ENCODE measurements around the gene ANKRD17.
A peak's percentile ranks its signal among the peaks of the same experiment; 100 is the strongest.

The ANKRD17 gene

DNA sequence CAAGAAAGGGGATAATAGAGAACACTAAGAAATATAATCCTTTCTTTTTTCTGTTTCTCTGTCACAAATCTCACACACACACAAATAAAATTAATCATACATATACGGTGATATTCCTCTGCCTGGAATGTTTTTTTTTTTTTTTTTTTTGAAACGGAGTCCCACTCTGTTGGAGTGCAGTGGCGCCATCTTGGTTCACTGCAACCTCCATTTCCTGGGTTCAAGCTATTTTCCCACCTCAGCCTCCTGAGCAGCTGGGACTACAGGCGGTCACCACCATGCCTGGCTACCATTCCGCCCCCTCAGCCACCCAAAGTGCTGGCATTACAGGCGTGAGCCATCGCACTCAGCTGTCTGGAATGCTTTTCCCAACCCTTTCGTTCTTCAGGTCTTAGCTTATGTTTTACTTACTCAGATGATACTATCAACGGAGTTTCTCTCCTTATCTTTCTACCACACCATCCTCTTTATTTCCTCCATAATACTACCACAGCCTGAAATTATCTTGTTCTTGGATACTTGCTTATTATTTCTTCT is 69.3 kb downstream of the ANKRD17 start:
- Histone ChIP-seq H3K4me1 (ENCODE audit: control insufficient read depth, insufficient read depth, low read length) (peaks cover 19% of the 10 kb centered on the region), H3K36me3 (ENCODE audit: insufficient read depth, low read length) (no peaks in the 10 kb centered on the region), H3K4me2 (ENCODE audit: low read length) (no peak overlapping the region), H3K27me3 (ENCODE audit: control insufficient read depth, insufficient read depth, low read length) (no peaks in the 10 kb centered on the region), H3K9ac (ENCODE audit: low read depth, low read length) (no peak overlapping the region), H3K4me3 (ENCODE audit: low read length) (no peak overlapping the region), H3K9me3 (replicated peaks; ENCODE audit: low read length) (no peaks in the 10 kb centered on the region)

DNA sequence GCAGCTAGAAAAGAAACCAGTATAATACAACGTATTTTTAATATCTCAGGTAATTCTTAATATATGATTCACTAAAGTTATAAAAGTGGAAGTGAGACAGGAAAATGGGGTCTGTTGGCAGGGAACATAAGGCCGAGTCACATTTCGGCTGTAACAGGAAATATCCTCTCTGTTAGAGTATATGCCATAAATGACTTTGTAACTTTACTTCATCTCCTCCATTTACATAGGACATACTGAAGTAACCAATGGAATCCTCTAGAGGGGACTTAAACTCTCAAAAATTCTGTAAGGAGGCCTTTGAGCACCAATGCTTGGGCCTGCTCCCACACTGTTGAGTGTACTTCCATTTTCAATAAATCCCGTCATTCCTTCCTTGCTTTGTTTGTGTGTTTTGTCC is 71.3 kb downstream of the ANKRD17 start:
- no peaks in the 10 kb centered on the region for H3K36me3 ChIP-seq (ENCODE audit: insufficient read depth, low read length)
- no peak overlapping the region for H3K9ac ChIP-seq (ENCODE audit: low read depth, low read length)
- peak overlapping the region; percentile 45 for H3K4me2 ChIP-seq (ENCODE audit: low read length)
- H3K27me3 ChIP-seq (ENCODE audit: control insufficient read depth, insufficient read depth, low read length): no peaks in the 10 kb centered on the region
- H3K9me3 ChIP-seq (replicated peaks; ENCODE audit: low read length): no peaks in the 10 kb centered on the region
- H3K4me1 ChIP-seq (ENCODE audit: control insufficient read depth, insufficient read depth, low read length): peaks cover 15% of the 10 kb centered on the region
- H3K4me3 ChIP-seq (ENCODE audit: low read length): no peak overlapping the region

DNA sequence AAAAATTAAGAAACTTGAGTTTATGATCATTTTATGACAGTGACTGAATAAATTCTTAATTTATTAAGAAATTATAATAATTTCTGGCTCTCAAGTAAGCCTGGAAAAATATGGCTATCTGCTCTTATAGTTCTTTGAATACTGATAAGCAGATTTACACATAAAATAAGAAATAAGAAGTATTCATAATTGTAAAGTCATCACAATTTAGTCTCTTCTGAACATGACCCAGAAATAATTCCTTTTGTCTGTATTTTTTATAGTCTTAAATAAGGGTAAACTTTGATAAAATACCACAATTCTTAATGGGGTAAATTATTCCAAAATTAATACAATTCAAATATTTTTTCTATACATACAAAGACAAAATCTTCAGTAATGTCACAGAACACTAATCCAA is 72.7 kb downstream of the ANKRD17 start:
- no peak overlapping the region for H3K9ac ChIP-seq (ENCODE audit: low read depth, low read length)
- H3K4me3 ChIP-seq (ENCODE audit: low read length): no peak overlapping the region
- H3K4me1 ChIP-seq (ENCODE audit: control insufficient read depth, insufficient read depth, low read length): peaks cover 15% of the 10 kb centered on the region
- H3K27me3 ChIP-seq (ENCODE audit: control insufficient read depth, insufficient read depth, low read length): no peaks in the 10 kb centered on the region
- no peaks in the 10 kb centered on the region for H3K36me3 ChIP-seq (ENCODE audit: insufficient read depth, low read length)
- H3K4me2 ChIP-seq (ENCODE audit: low read length): no peak overlapping the region
- no peaks in the 10 kb centered on the region for H3K9me3 ChIP-seq (replicated peaks; ENCODE audit: low read length)

DNA sequence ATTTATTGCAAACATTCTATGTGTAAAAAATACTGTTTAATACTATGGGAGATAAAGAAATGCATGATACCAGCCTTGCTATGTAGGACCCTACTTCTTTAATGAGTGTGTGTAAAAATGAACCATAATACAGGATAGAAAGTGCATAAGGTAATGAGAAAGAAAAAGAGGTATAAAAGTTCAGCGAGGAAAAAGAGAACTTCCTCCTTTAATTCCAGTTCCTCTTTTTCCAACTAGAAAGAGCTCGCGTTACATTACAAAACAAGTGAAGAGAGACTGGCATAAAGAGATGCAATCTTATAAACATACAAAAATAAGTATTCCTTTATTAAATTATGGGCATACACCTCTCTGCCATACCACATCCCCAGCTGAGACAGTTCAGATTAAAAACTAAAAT is 77.4 kb downstream of the ANKRD17 start:
- H3K9me3 ChIP-seq (replicated peaks; ENCODE audit: low read length): no peaks in the 10 kb centered on the region
- peaks cover 9% of the 10 kb centered on the region for H3K36me3 ChIP-seq (ENCODE audit: insufficient read depth, low read length)
- peaks cover 1% of the 10 kb centered on the region for H3K4me1 ChIP-seq (ENCODE audit: control insufficient read depth, insufficient read depth, low read length)
- no peak overlapping the region for H3K4me3 ChIP-seq (ENCODE audit: low read length)
- H3K27me3 ChIP-seq (ENCODE audit: control insufficient read depth, insufficient read depth, low read length): no peaks in the 10 kb centered on the region
- H3K4me2 ChIP-seq (ENCODE audit: low read length): no peak overlapping the region
- H3K9ac ChIP-seq (ENCODE audit: low read depth, low read length): no peak overlapping the region

DNA sequence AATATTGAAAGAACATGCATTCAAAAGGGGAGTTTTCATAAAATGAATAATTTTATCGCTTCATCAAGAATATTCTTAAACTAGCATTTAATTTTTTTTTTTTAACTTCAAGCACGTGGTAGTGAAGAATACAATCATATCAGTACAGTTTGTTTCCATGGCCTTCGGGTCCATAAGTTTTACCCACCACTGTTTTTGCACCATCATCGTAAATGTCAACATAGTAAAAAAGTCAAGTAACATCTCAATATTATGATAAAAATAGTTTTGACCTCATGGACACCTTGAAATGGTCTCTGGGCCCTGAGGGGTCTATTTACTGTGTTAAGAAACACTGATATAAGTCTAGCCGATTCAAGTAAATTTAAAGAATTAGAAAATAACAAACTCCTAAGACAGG is 80.2 kb downstream of the ANKRD17 start:
- peaks cover 26% of the 10 kb centered on the region for H3K36me3 ChIP-seq (ENCODE audit: insufficient read depth, low read length)

DNA sequence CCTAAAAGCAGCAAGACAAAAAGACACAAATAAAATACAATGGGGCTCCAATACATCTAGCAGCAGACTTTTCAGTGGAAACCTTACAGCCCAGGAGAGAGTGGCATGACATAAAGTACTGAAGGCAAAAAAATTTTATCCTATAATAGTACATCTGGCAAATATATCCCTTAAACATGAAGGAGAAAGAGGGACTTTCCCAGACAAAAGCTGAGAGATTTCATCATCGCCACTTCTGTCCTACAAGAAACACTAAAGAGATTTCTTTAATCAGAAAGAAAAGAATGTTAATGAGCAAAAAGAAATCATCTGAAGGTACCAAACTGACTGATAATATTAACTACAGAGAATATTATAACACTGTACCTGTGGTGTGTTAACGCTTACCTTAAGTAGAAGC is 86.4 kb downstream of the ANKRD17 start:
- Histone ChIP-seq H3K36me3 (ENCODE audit: insufficient read depth, low read length) (peaks cover 73% of the 10 kb centered on the region), H3K4me1 (ENCODE audit: control insufficient read depth, insufficient read depth, low read length) (no peaks in the 10 kb centered on the region), H3K9ac (ENCODE audit: low read depth, low read length) (no peak overlapping the region), H3K4me2 (ENCODE audit: low read length) (no peak overlapping the region), H3K4me3 (ENCODE audit: low read length) (no peak overlapping the region), H3K9me3 (replicated peaks; ENCODE audit: low read length) (no peaks in the 10 kb centered on the region), H3K27me3 (ENCODE audit: control insufficient read depth, insufficient read depth, low read length) (no peaks in the 10 kb centered on the region)

More for the DNA sequence above, 80.2 kb downstream of the ANKRD17 start:
- Histone ChIP-seq H3K9me3 (replicated peaks; ENCODE audit: low read length) (no peaks in the 10 kb centered on the region), H3K4me3 (ENCODE audit: low read length) (no peak overlapping the region), H3K9ac (ENCODE audit: low read depth, low read length) (no peak overlapping the region), H3K4me1 (ENCODE audit: control insufficient read depth, insufficient read depth, low read length) (no peaks in the 10 kb centered on the region), H3K27me3 (ENCODE audit: control insufficient read depth, insufficient read depth, low read length) (no peaks in the 10 kb centered on the region), H3K4me2 (ENCODE audit: low read length) (no peak overlapping the region)

DNA sequence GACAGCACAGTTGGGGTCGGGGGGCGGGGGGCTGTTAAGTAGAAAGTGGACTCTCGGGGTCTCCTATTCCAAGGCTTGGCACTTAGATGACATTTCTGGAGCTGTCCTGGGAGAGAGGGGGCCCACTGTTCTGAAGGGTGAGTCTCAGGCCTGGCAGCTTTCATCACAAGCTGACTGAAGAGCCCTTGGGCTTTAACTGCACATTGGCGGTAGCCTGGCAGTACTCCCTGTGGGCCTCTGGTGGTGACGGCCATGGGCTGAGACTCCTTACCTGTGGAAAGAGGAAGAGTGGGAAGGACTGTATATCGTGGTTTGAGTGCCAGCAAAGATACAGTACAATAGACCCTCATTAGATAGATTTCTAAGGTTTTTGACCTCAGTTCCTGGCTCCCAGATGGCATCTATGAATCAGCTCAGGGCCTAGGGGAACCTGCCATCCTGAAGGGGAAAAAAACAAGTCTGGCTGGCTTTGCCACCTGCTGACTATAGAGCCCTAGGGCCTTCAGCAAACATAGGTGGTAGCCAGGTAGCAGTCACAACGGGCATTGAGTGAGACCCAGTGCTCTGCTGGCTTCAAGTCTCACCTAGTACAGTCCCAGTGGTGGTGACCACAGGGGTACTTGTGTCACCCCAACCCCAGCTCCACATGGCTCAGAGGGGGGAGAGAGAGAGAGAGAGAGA is 87.9 kb downstream of the ANKRD17 start:
- no peak overlapping the region for H3K9ac ChIP-seq (ENCODE audit: low read depth, low read length)
- no peak overlapping the region for H3K4me3 ChIP-seq (ENCODE audit: low read length)
- H3K27me3 ChIP-seq (ENCODE audit: control insufficient read depth, insufficient read depth, low read length): no peaks in the 10 kb centered on the region
- H3K36me3 ChIP-seq (ENCODE audit: insufficient read depth, low read length): peaks cover 67% of the 10 kb centered on the region
- no peak overlapping the region for H3K4me2 ChIP-seq (ENCODE audit: low read length)
- no peaks in the 10 kb centered on the region for H3K9me3 ChIP-seq (replicated peaks; ENCODE audit: low read length)
- no peaks in the 10 kb centered on the region for H3K4me1 ChIP-seq (ENCODE audit: control insufficient read depth, insufficient read depth, low read length)

DNA sequence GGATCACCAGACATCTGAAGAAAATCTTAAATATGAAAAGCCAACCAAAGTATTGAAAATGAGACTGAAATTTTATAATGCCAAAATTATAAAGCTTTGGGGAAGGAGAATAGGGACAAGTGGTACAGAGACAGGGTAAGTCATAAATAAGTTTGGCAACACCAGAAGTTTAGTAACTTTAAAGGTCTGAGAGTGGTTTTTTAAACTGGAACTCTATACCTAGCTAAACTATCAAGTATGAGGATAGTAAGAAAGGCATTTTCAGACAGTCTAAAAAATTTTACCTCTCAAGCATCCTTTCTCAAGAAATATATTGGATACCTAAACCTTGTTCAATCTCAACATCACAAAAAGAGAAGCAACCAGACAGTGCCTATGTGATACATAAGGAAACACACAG is 92.4 kb downstream of the ANKRD17 start:
- Histone ChIP-seq H3K4me1 (ENCODE audit: control insufficient read depth, insufficient read depth, low read length) (no peaks in the 10 kb centered on the region), H3K9me3 (replicated peaks; ENCODE audit: low read length) (no peaks in the 10 kb centered on the region), H3K36me3 (ENCODE audit: insufficient read depth, low read length) (peaks cover 59% of the 10 kb centered on the region)

DNA sequence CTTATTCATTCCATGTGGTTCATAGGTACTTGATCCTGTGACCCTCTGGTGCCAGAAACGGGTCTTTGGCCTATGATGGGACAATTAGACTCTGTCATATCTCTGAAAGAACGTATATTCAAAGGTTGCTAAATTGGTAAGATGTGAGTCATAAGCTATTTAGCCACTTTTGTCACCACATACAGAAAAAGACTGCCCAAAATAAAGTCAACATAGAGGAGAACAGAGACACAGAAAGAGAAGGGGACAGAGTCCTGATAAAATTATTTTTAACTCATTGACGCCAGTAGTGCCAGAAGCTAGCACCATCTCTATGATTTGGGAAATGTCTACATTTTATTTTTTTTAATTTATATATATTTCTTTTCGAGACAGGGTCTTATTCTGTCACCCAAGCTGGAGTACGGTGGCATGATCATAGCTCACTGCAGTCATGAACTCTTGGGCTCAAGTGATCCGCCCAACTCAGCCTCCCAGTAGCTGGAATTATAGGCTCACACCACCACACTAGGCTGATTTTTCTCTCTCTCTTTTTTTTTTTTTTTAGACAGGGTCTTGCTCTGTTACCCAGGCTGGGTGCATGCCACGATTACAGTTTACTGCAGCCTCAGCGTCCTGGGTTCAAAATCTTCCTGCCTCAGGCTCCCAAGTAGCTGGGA is 96.9 kb downstream of the ANKRD17 start:
- no peaks in the 10 kb centered on the region for H3K27me3 ChIP-seq (ENCODE audit: control insufficient read depth, insufficient read depth, low read length)
- no peaks in the 10 kb centered on the region for H3K4me1 ChIP-seq (ENCODE audit: control insufficient read depth, insufficient read depth, low read length)
- H3K9ac ChIP-seq (ENCODE audit: low read depth, low read length): no peak overlapping the region
- no peak overlapping the region for H3K4me3 ChIP-seq (ENCODE audit: low read length)
- H3K4me2 ChIP-seq (ENCODE audit: low read length): no peak overlapping the region
- H3K36me3 ChIP-seq (ENCODE audit: insufficient read depth, low read length): peaks cover 44% of the 10 kb centered on the region
- H3K9me3 ChIP-seq (replicated peaks; ENCODE audit: low read length): no peaks in the 10 kb centered on the region

More for the DNA sequence above, 92.4 kb downstream of the ANKRD17 start:
- Histone ChIP-seq H3K9ac (ENCODE audit: low read depth, low read length) (no peak overlapping the region), H3K27me3 (ENCODE audit: control insufficient read depth, insufficient read depth, low read length) (no peaks in the 10 kb centered on the region), H3K4me3 (ENCODE audit: low read length) (no peak overlapping the region), H3K4me2 (ENCODE audit: low read length) (no peak overlapping the region)

DNA sequence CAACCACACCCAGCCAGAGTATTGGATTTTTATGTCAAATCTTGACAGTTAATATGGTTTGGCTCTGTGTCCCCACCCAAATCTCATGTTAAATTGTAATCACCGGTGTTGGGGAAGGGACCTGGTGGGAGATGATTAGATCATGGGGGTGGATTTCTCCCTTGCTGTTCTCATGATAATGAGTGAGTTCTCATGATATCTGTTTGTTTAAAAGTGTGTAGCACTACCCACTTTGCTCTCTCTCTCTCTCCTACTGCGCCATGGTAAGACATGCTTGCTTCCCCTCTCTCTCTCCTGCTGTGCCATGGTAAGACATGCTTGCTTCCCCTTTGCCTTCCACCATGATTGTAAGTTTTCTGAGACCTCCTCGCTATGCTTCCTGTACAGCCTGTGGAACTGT is 102.2 kb downstream of the ANKRD17 start:
- Histone ChIP-seq H3K9ac (ENCODE audit: low read depth, low read length) (no peak overlapping the region), H3K27me3 (ENCODE audit: control insufficient read depth, insufficient read depth, low read length) (no peaks in the 10 kb centered on the region), H3K4me2 (ENCODE audit: low read length) (no peak overlapping the region), H3K4me1 (ENCODE audit: control insufficient read depth, insufficient read depth, low read length) (no peaks in the 10 kb centered on the region), H3K9me3 (replicated peaks; ENCODE audit: low read length) (no peaks in the 10 kb centered on the region), H3K36me3 (ENCODE audit: insufficient read depth, low read length) (peaks cover 41% of the 10 kb centered on the region), H3K4me3 (ENCODE audit: low read length) (no peak overlapping the region)

DNA sequence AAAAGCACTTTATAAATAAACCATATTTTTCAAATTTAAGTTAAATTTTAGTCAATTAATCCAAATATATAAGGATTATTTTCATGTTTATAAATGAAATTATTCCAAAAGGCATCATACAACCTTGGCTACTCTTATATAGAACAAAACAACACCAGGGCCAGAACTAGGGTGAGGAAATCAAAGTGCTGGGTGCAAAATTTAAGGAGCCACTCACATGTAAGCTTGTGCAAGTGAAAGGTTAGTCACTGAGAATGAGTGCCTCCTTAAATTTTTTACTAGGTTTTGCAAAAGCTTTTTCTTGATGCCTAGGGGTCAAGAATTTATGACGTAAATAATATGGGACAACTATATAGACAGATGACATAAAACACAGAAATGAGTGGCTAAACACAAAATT is 105.7 kb downstream of the ANKRD17 start:
- H3K27me3 ChIP-seq (ENCODE audit: control insufficient read depth, insufficient read depth, low read length): no peaks in the 10 kb centered on the region
- no peaks in the 10 kb centered on the region for H3K4me1 ChIP-seq (ENCODE audit: control insufficient read depth, insufficient read depth, low read length)
- H3K9me3 ChIP-seq (replicated peaks; ENCODE audit: low read length): no peaks in the 10 kb centered on the region
- H3K4me3 ChIP-seq (ENCODE audit: low read length): no peak overlapping the region
- H3K36me3 ChIP-seq (ENCODE audit: insufficient read depth, low read length): peaks cover 47% of the 10 kb centered on the region
- no peak overlapping the region for H3K9ac ChIP-seq (ENCODE audit: low read depth, low read length)
- no peak overlapping the region for H3K4me2 ChIP-seq (ENCODE audit: low read length)
